ENCODE measurements around the gene ACOT7.

DNA sequence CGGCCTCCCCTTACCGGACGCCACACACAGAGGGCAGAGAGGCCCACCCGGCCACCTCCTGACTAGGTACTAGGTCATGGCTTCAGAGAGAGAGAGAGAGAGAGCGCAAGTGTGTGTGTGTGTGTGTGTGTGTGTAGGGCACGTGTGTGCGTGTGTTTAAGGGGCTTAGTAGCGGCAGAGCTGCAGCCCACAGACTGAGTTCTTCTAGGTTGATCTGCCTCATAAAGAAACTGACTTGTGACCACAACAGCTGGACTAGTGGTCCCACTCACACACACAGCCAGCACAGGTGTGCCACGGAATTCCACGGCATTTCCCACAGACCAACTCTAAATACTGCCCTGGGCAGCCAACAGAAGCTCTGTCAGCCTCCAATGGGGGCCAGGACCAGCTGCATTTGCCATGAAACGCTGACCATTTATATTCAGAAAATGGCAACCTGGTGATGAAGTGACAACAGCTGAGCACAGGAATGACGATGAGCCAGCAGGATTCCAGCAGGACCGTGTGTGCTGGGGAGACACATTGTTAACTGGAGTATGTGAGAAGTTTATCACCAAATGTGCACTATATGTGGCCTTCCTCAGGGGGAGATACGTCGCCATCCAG, 93.9 kb downstream of the ACOT7 start:
- no peak for TF ChIP-seq CREB1 (CRISPR knock-in tag; IDR thresholded peaks at IDR 0.05; ENCODE audit: low read depth)
- no peak for TF ChIP-seq CTCF (conservative IDR thresholded peaks at IDR 0.05; ENCODE audit: low read depth in 2 of 2)
- TF ChIP-seq EZH2 (IDR thresholded peaks at IDR 0.05; ENCODE audit: low read depth, unreplicated experiment): no peak
- no peak for TF ChIP-seq EZH2phosphoT487 (IDR thresholded peaks at IDR 0.05; ENCODE audit: unreplicated experiment)
- no peak for TF ChIP-seq ZNF331 (CRISPR knock-in tag; IDR thresholded peaks at IDR 0.05; ENCODE audit: low read depth)
- TF ChIP-seq REST (IDR thresholded peaks at IDR 0.05; ENCODE audit: unreplicated experiment): no peak
- TF ChIP-seq POLR2AphosphoS5 (IDR thresholded peaks at IDR 0.05; ENCODE audit: low read depth): no peak
- no peak for TF ChIP-seq STAT1 (IDR thresholded peaks at IDR 0.05; ENCODE audit: unreplicated experiment)

Data from GM23338 (cell line).